Smooth muscle cell (in vitro differentiated cells): Measurements from ENCODE around the gene TNIK. TPM values are rescaled to one million over a fixed set of nuclear protein-coding genes. Genes with fewer than 3 reads are reported as not detected.

Experiments
- DNase-seq: peaks from one replicate; lab custom pipeline; 2025; ENCODE audit not compliant: unreplicated experiment; lab: John Stamatoyannopoulos, UW
- H2AFZ ChIP-seq: fragments of 200-600 bp; sonication (generic); 2 replicates; pipeline ENCODE4 v1.6.0; 2016; ENCODE audit warnings: antibody characterized with exemption, low read depth, mild to moderate bottlenecking
- H3F3A ChIP-seq: fragments of 200-600 bp; sonication (generic); 2 replicates; pipeline ENCODE4 v1.6.0; 2017; ENCODE audit warnings: antibody characterized with exemption, low read depth
- H3K27ac ChIP-seq: fragments of 200-600 bp; sonication (generic); 2 replicates; pipeline ENCODE4 v1.5.1; 2016; ENCODE audit warnings: low read depth, mild to moderate bottlenecking
- H3K27me3 ChIP-seq: fragments of 200-600 bp; sonication (generic); 2 replicates; pipeline ENCODE4 v1.6.1; 2016; ENCODE audit warnings: low read depth, mild to moderate bottlenecking
- H3K36me3 ChIP-seq: fragments of 200-600 bp; sonication (generic); 2 replicates; pipeline ENCODE4 v1.5.1; 2016; ENCODE audit warnings: low read depth
- H3K4me1 ChIP-seq: fragments of 200-600 bp; sonication (generic); 2 replicates; pipeline ENCODE4 v1.5.1; 2016; ENCODE audit warnings: low read depth
- H3K4me2 ChIP-seq: fragments of 200-600 bp; sonication (generic); 2 replicates; pipeline ENCODE4 v1.6.0; 2016; ENCODE audit warnings: mild to moderate bottlenecking
- H3K4me3 ChIP-seq: fragments of 200-600 bp; sonication (generic); 2 replicates; pipeline ENCODE4 v1.5.1; 2016; ENCODE audit warnings: mild to moderate bottlenecking
- H3K79me2 ChIP-seq: fragments of 200-600 bp; sonication (generic); 2 replicates; pipeline ENCODE4 v1.6.0; 2016; ENCODE audit warnings: low read depth, mild to moderate bottlenecking
- H3K9ac ChIP-seq: fragments of 200-600 bp; sonication (generic); 2 replicates; pipeline ENCODE4 v1.6.0; 2016; ENCODE audit warnings: low read depth
- H3K9me3 ChIP-seq: fragments of 200-600 bp; sonication (generic); replicated peaks from 2 replicates; pipeline ENCODE4 v1.5.1; 2016; ENCODE audit warnings: low read depth
- H4K20me1 ChIP-seq: fragments of 200-600 bp; sonication (generic); 2 replicates; pipeline ENCODE4 v1.6.0; 2016; ENCODE audit warnings: low read depth
- CTCF ChIP-seq: fragments of 200-600 bp; sonication (generic); IDR thresholded peaks from 2 replicates; pipeline ENCODE4 v1.5.1; 2017; ENCODE audit warnings: borderline replicate concordance, mild to moderate bottlenecking, antibody characterized with exemption; ENCODE audit not compliant: insufficient read depth, poor library complexity, severe bottlenecking
- WGBS: methylation state at CpG from one replicate; pipeline ENCODE4 v1.1.7; 2016; ENCODE audit warnings: low lambda C conversion rate; 5-methylcytosine and 5-hydroxymethylcytosine counted together
- polyA plus RNA-seq: library from polyadenylated mRNA; unstranded; fragments of >200 nt; fragmentation: Nextera tagmentation; extraction: Ambion mirVana; gene quantifications from 2 replicates; pipeline ENCODE4 v1.2.1, GENCODE V29; 2016
- total RNA-seq: library from RNA; depleted of rRNA; stranded (reverse); fragments of >200 nt; gene quantifications from 2 replicates; pipeline ENCODE4 v1.2.3, GENCODE V29; 2014

The TNIK gene
- total and polyA plus RNA-seq, 2 experiments from 2014 or later, result 10.4 to 12.5 TPM

- H3K9me3 ChIP-seq, result no peaks in the 10 kb centered on the region
- H3K4me2 ChIP-seq, result no peak overlapping the region
- no peaks in the 10 kb centered on the region for H3K36me3 ChIP-seq
- no peaks in the 10 kb centered on the region for H3K79me2 ChIP-seq
- H3F3A ChIP-seq, result no peaks in the 10 kb centered on the region
- H3K9ac ChIP-seq, result no peak overlapping the region
- DNase-seq, result no peak
- no peak for TF ChIP-seq CTCF
- WGBS, result 91% methylated on average over 3 of the region's 3 CpGs
- no peak overlapping the region for H3K27ac ChIP-seq
- no peak overlapping the region for H3K4me3 ChIP-seq
- H3K4me1 ChIP-seq, result no peaks in the 10 kb centered on the region
- H3K27me3 ChIP-seq, result no peaks in the 10 kb centered on the region
- H2AFZ ChIP-seq, result no peak overlapping the region
- no peaks in the 10 kb centered on the region for H4K20me1 ChIP-seq
Measured at GRCh38 chr3:171227828-171228227, 232.4 kb downstream of the TNIK start.

- no peak for TF ChIP-seq CTCF
- no peaks in the 10 kb centered on the region for H3K36me3 ChIP-seq
- H2AFZ ChIP-seq, result no peak overlapping the region
- H3K9me3 ChIP-seq, result no peaks in the 10 kb centered on the region
- H4K20me1 ChIP-seq, result no peaks in the 10 kb centered on the region
- H3F3A ChIP-seq, result no peaks in the 10 kb centered on the region
- no peak overlapping the region for H3K9ac ChIP-seq
- H3K79me2 ChIP-seq, result no peaks in the 10 kb centered on the region
- H3K4me2 ChIP-seq, result no peak overlapping the region
- H3K27ac ChIP-seq, result no peak overlapping the region
- H3K27me3 ChIP-seq, result no peaks in the 10 kb centered on the region
- no peaks in the 10 kb centered on the region for H3K4me1 ChIP-seq
- H3K4me3 ChIP-seq, result no peak overlapping the region
- DNase-seq, result no peak
Measured at GRCh38 chr3:171227359-171227758, 232.8 kb downstream of the TNIK start.

- no peaks in the 10 kb centered on the region for H3K79me2 ChIP-seq
- H3K27me3 ChIP-seq, result no peaks in the 10 kb centered on the region
- H2AFZ ChIP-seq, result no peak overlapping the region
- no peaks in the 10 kb centered on the region for H3K9me3 ChIP-seq
- H3F3A ChIP-seq, result no peaks in the 10 kb centered on the region
- H3K4me3 ChIP-seq, result no peak overlapping the region
- DNase-seq, result no peak
- no peak overlapping the region for H3K27ac ChIP-seq
- H3K36me3 ChIP-seq, result no peaks in the 10 kb centered on the region
- no peaks in the 10 kb centered on the region for H4K20me1 ChIP-seq
- no peak overlapping the region for H3K4me2 ChIP-seq
- no peak for TF ChIP-seq CTCF
- no peak overlapping the region for H3K9ac ChIP-seq
- H3K4me1 ChIP-seq, result no peaks in the 10 kb centered on the region
- WGBS, result 70% methylated on average over 2 of the region's 2 CpGs
Measured at GRCh38 chr3:171226794-171227193, 233.4 kb downstream of the TNIK start.

GRCh38 chr3:171225708-171226107 lies 234.5 kb downstream of the TNIK start:
- H3K27ac ChIP-seq, result no peak overlapping the region
- no peak for DNase-seq
- no peaks in the 10 kb centered on the region for H3F3A ChIP-seq
- no peaks in the 10 kb centered on the region for H3K9me3 ChIP-seq
- no peaks in the 10 kb centered on the region for H3K36me3 ChIP-seq
- no peak for TF ChIP-seq CTCF
- H3K4me3 ChIP-seq, result no peak overlapping the region
- WGBS, result 94% methylated on average over 1 of the region's 1 CpG
- no peak overlapping the region for H3K9ac ChIP-seq
- no peaks in the 10 kb centered on the region for H3K4me1 ChIP-seq
- no peaks in the 10 kb centered on the region for H3K27me3 ChIP-seq
- H3K4me2 ChIP-seq, result no peak overlapping the region
- no peak overlapping the region for H2AFZ ChIP-seq
- no peaks in the 10 kb centered on the region for H3K79me2 ChIP-seq
- H4K20me1 ChIP-seq, result no peaks in the 10 kb centered on the region
